ENCODE data around the gene VPS37B. TPM values are rescaled to one million over a fixed set of nuclear protein-coding genes. Genes with fewer than 3 reads are reported as not detected.

The VPS37B gene
- total RNA-seq, 1 donor from 2014 or later = 34.9 TPM

DNA sequence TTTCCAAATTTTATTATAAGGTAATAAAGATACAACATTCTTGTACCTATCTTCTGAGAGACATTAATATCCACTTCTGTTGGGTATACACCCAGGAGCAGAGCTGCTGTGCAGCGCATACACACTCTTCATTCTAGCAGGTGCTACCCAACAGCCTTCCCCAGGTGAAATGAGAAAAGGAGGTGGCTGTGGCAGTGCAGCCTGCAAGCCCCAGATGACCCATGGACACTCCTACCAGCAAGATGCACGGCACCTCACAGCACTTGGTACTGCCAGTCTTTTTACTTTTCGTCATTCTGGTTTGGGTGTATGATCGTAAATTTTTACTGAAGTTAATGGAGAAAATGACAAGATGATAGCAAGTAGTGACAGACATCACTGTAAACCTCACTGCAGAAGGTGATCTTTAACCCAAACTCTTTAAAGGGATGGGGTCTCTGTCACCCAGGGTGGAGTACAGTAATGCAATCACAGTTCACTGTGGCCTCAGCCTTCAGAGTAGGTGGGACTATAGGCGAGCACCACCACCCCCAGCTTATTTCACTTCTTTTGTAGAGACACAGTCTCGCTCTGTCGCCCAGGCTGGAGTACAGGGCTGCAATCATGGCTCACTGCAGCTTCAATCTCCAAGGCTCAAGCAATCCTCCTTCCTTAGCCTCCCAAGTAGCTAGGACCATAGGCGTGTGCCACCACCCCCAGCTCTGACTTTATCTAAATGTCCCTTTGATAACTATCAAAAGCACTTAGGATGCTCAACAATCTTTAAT lies 26.5 kb downstream of the VPS37B start:
- intact Hi-C loops (cut with DNase I) = no loop called here
- TF ChIP-seq POLR2AphosphoS5 (IDR thresholded peaks at IDR 0.05; ENCODE audit: insufficient read depth in 1 of 2, low read depth in 1 of 2) (no peak), CTCF (IDR thresholded peaks at IDR 0.05) (no peak), POLR2A (IDR thresholded peaks at IDR 0.05) (no peak)
- Histone ChIP-seq H3K27me3 (no peaks in the 10 kb centered on the region), H3K9me3 (no peaks in the 10 kb centered on the region), H3K27ac (no peak overlapping the region), H3K36me3 (peaks cover 0 to 44% of the 10 kb centered on the region in 2 donors), H3K4me3 (no peak overlapping the region), H3K4me1 (peaks cover 59% of the 10 kb centered on the region)
- no peak for DNase-seq (ENCODE audit: extremely low spot score in 2 of 2)

- no peak overlapping the region for H3K4me3 ChIP-seq
- intact Hi-C loops (cut with DNase I) = no loop called here
- TF ChIP-seq CTCF (IDR thresholded peaks at IDR 0.05) (no peak), POLR2AphosphoS5 (IDR thresholded peaks at IDR 0.05; ENCODE audit: insufficient read depth in 1 of 2, low read depth in 1 of 2) (no peak), POLR2A (IDR thresholded peaks at IDR 0.05) (no peak)
- H3K36me3 ChIP-seq = peaks cover 0 to 44% of the 10 kb centered on the region in 2 donors
- H3K4me1 ChIP-seq = peaks cover 58% of the 10 kb centered on the region
- no peaks in the 10 kb centered on the region for H3K27me3 ChIP-seq
- no peaks in the 10 kb centered on the region for H3K9me3 ChIP-seq
- H3K27ac ChIP-seq = peak overlapping the region; percentile 57
- no peak for DNase-seq (ENCODE audit: extremely low spot score in 2 of 2)
Observed at GRCh38 chr12:122868471-122869177, 27.3 kb downstream of the VPS37B start.

DNA sequence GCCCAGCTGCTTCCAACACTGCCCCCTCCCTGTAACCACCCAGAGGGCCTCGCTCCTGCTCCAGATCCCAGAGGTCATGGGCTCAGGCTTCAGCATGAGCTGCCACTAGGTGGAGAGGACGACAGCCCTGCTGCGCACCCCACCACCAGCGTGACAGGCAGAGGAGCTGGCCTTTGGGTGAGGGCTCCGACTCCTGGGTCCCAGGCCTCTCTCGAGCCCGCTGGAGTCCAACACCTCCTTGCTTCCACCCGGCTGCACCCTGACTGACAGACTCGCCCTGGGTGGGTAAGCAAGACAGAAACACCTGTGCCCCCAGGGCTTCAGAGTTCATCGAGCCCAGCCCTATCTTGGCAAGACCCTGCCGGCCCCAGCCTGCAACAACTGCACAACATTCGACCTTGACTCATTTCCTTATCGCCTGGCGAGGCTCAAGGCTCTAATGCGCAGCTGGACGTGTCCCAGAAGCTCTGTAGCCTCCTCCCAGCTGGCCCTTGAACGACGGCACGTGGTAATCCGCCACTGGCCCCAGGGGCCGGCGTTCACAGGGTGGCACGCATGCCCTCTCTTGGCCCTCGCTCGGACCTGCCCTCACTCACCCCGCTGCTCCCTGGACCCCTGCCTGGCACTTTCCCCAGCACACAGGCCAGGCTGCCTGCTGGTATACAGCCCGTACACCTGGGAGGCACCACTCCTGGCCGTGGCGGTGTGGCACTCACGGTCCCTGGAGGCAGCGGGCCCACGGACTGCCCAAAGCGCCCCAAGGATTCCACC lies 28.0 kb downstream of the VPS37B start:
- Histone ChIP-seq H3K4me3 (no peak overlapping the region), H3K9me3 (no peaks in the 10 kb centered on the region), H3K27me3 (no peaks in the 10 kb centered on the region), H3K27ac (peak overlapping the region; percentile 57), H3K4me1 (peaks cover 58% of the 10 kb centered on the region), H3K36me3 (peaks cover 0 to 44% of the 10 kb centered on the region in 2 donors)
- TF ChIP-seq POLR2A (IDR thresholded peaks at IDR 0.05) = no peak
- peak; percentile 49 to 53 for TF ChIP-seq POLR2AphosphoS5 (IDR thresholded peaks at IDR 0.05; ENCODE audit: insufficient read depth in 1 of 2, low read depth in 1 of 2)
- DNase-seq (ENCODE audit: extremely low spot score in 2 of 2) = no peak
- intact Hi-C loops (cut with DNase I) = no loop called here

DNA sequence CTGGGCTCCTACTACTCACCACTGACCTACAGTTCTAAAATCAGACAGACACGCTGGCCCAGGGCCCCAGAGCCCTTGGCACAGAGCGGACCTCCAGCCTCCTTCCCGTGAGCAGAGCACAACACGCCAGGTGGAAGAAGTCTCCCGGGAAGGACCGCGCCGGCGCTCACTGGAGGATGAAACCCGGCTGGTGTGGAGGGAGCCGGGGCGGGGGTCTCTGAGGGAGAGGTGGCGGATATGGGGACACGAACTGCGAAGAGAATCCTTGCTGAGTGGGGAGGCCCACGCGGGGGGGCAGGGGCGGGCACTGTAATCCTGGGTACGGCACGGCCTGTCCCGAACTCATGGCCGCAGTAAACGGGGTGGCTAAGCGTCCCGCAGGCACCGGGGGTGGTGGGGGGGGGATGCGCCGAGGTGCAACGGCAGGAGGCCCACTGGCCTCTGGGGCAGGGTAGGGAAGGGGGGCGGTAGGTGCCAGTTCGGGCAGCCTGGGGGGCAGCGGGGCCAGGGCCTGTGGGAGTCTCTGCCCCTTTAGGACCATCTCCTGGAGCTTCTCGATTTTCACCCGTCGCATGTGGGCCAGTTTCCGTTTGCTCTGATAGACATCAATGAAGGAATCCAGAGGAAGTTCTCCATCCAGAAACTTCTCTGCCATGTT lies 28.8 kb downstream of the VPS37B start:
- H3K36me3 ChIP-seq = peaks cover 0 to 44% of the 10 kb centered on the region in 2 donors

More for the DNA sequence above, 28.8 kb downstream of the VPS37B start:
- H3K27ac ChIP-seq = peak overlapping the region; percentile 57
- TF ChIP-seq POLR2AphosphoS5 (IDR thresholded peaks at IDR 0.05; ENCODE audit: insufficient read depth in 1 of 2, low read depth in 1 of 2) (no peak), POLR2A (IDR thresholded peaks at IDR 0.05) (no peak), CTCF (IDR thresholded peaks at IDR 0.05) (no peak)
- peaks cover 58% of the 10 kb centered on the region for H3K4me1 ChIP-seq
- DNase-seq (ENCODE audit: extremely low spot score in 2 of 2) = no peak
- intact Hi-C loops (cut with DNase I) = no loop called here
- H3K9me3 ChIP-seq = no peaks in the 10 kb centered on the region
- no peak overlapping the region for H3K4me3 ChIP-seq
- H3K27me3 ChIP-seq = no peaks in the 10 kb centered on the region
